ENCODE data around the gene PLEKHM2.

The PLEKHM2 gene

DNA sequence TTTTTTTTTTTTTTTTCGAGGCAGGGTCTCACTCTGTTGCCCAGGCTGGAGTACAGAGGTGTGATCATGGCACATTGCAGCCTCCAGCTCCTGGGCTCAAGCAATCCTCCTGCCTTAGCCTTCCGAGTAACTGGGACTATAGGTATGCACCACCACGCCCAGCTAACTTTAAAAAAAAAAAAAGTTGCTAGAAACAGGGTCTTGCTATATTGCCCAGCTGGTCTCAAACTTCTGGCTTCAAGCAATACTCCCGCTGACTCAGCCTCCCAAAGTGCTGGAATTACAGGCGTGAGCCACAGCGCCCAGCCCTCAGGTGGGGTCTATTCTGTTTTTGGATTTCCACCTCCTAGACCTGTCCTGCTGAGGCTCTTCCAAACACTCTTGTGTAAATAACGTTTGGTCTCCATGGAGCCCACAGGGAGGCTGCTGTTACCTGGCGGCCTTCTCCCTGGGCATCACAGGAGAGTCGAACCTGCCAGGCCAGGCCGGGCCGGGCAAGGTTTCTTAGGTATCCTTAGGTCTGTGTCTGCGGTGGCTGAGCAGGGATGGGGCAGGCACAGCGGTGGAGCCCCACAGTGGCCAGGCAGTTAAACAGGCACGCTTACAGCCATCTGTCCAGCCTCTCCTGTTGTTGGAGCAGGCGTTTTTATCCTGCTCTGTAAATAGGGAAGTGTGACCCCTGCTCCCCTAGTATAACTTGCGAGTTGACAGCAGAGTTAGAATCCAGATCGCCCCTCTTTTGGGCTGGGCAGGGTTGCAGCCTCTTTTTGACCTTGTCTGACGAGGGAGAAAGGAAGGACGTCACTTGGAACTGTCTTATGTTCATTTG is 18.8 kb downstream of the PLEKHM2 start:
- no peaks in the 10 kb centered on the region for H3K9me3 ChIP-seq (ENCODE audit: insufficient read depth, low read length)
- H3K4me3 ChIP-seq (ENCODE audit: insufficient read length, low read depth) = no peak overlapping the region
- TF ChIP-seq ZNF274 (IDR thresholded peaks at IDR 0.05; ENCODE audit: low read depth, low read length) = no peak
- TF ChIP-seq YY1 (IDR thresholded peaks at IDR 0.05; ENCODE audit: insufficient read depth, insufficient read length) = no peak
- no peak for TF ChIP-seq SUZ12 (IDR thresholded peaks at IDR 0.05; ENCODE audit: extremely low read depth, insufficient read depth, insufficient read length)
- H3K36me3 ChIP-seq (ENCODE audit: insufficient read depth, insufficient read length, low read length) = peaks cover 19% of the 10 kb centered on the region
- H3K4me1 ChIP-seq (ENCODE audit: insufficient read depth, insufficient read length) = peaks cover 6% of the 10 kb centered on the region
- DNase-seq (ENCODE audit: low read depth, low spot score) = no peak
- H3K9ac ChIP-seq (ENCODE audit: insufficient read length, low read depth) = no peak overlapping the region
- H3K27me3 ChIP-seq (ENCODE audit: insufficient read depth, insufficient read length) = no peaks in the 10 kb centered on the region

DNA sequence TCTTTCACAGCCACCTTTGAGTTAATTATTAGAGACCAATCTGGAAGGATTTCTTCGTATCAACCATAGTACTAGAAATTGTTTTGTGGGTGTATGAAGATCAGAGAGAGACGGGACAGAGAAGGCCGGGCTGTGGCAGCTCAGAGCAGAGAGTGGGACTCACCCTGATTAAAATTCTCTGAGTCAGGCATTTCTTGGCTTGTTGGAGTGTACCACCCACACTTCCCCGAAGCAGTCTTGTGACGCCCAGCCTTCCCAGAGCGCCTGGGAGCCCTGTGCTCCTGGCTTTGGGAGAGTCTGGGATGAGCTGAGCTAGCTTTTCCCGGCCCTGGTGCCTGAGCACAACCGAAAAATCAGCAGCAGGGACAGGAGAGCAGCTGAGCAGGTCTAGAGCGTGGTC is 19.4 kb downstream of the PLEKHM2 start:
- TF ChIP-seq YY1 (IDR thresholded peaks at IDR 0.05; ENCODE audit: insufficient read depth, insufficient read length) = no peak
- no peak for TF ChIP-seq ZNF274 (IDR thresholded peaks at IDR 0.05; ENCODE audit: low read depth, low read length)
- TF ChIP-seq SUZ12 (IDR thresholded peaks at IDR 0.05; ENCODE audit: extremely low read depth, insufficient read depth, insufficient read length) = no peak
- no peaks in the 10 kb centered on the region for H3K9me3 ChIP-seq (ENCODE audit: insufficient read depth, low read length)
- peaks cover 18% of the 10 kb centered on the region for H3K36me3 ChIP-seq (ENCODE audit: insufficient read depth, insufficient read length, low read length)
- no peaks in the 10 kb centered on the region for H3K27me3 ChIP-seq (ENCODE audit: insufficient read depth, insufficient read length)
- H3K4me3 ChIP-seq (ENCODE audit: insufficient read length, low read depth) = no peak overlapping the region
- peaks cover 6% of the 10 kb centered on the region for H3K4me1 ChIP-seq (ENCODE audit: insufficient read depth, insufficient read length)
- DNase-seq (ENCODE audit: low read depth, low spot score) = no peak
- H3K9ac ChIP-seq (ENCODE audit: insufficient read length, low read depth) = no peak overlapping the region

DNA sequence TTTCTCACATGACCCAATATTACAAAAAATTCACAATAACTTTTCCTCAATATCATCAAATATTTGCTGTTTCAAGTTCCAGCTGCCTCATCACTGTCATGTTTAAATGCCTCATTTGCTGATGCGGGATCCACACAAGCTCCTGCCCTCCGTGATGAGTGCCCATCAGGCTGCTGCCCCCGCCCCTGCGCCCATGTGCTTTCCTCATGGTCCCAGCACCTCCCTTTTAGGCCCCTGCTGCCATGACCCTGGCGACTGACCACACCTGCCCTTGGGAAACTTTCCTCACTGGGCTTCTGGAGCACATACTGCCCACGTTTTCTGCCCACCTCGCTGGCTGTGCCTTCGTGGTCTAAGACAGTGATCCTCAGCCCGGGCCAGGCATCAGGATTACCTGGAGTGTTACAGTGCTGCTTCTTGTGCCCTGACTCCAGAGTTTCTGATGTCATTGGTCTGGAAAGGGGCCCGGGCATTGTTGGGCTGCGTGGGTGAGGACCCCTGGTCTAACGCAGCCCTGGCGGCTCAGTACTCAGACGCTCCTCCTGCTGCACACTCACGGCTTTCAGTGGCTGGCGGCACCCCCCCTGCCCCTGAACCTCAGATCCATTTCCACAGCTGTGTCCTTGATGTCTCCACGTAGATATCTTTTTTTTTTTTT is 20.5 kb downstream of the PLEKHM2 start:
- TF ChIP-seq YY1 (IDR thresholded peaks at IDR 0.05; ENCODE audit: insufficient read depth, insufficient read length) (no peak), ZNF274 (IDR thresholded peaks at IDR 0.05; ENCODE audit: low read depth, low read length) (no peak), SUZ12 (IDR thresholded peaks at IDR 0.05; ENCODE audit: extremely low read depth, insufficient read depth, insufficient read length) (no peak)
- no peak for DNase-seq (ENCODE audit: low read depth, low spot score)
- no peaks in the 10 kb centered on the region for H3K9me3 ChIP-seq (ENCODE audit: insufficient read depth, low read length)
- H3K9ac ChIP-seq (ENCODE audit: insufficient read length, low read depth) = peak overlapping the region; percentile 10
- H3K4me3 ChIP-seq (ENCODE audit: insufficient read length, low read depth) = no peak overlapping the region
- no peaks in the 10 kb centered on the region for H3K27me3 ChIP-seq (ENCODE audit: insufficient read depth, insufficient read length)
- H3K4me1 ChIP-seq (ENCODE audit: insufficient read depth, insufficient read length) = peaks cover 6% of the 10 kb centered on the region
- peaks cover 18% of the 10 kb centered on the region for H3K36me3 ChIP-seq (ENCODE audit: insufficient read depth, insufficient read length, low read length)

DNA sequence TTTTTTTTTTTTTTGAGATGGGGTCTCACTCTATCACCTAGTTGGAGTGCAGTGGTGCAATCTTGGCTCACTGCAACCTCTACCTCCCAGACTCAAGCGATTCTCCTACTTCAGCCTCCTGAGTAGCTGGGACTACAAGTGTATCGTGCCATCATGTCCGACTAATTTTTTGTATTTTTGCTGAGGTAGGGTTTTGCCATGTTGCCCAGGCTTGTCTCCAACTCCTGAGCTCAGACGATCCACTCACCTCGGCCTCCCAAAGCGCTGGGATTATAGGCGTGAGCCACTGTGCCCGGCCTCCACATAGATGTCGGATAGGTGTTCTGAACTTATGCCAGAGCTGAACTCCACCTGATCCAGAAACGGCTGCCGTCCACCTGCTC is 21.1 kb downstream of the PLEKHM2 start:
- Histone ChIP-seq H3K36me3 (ENCODE audit: insufficient read depth, insufficient read length, low read length) (peaks cover 18% of the 10 kb centered on the region), H3K9ac (ENCODE audit: insufficient read length, low read depth) (no peak overlapping the region), H3K4me3 (ENCODE audit: insufficient read length, low read depth) (no peak overlapping the region), H3K4me1 (ENCODE audit: insufficient read depth, insufficient read length) (peaks cover 6% of the 10 kb centered on the region), H3K27me3 (ENCODE audit: insufficient read depth, insufficient read length) (no peaks in the 10 kb centered on the region), H3K9me3 (ENCODE audit: insufficient read depth, low read length) (no peaks in the 10 kb centered on the region)
- DNase-seq (ENCODE audit: low read depth, low spot score) = no peak
- TF ChIP-seq SUZ12 (IDR thresholded peaks at IDR 0.05; ENCODE audit: extremely low read depth, insufficient read depth, insufficient read length) (no peak), YY1 (IDR thresholded peaks at IDR 0.05; ENCODE audit: insufficient read depth, insufficient read length) (no peak), ZNF274 (IDR thresholded peaks at IDR 0.05; ENCODE audit: low read depth, low read length) (no peak)

DNA sequence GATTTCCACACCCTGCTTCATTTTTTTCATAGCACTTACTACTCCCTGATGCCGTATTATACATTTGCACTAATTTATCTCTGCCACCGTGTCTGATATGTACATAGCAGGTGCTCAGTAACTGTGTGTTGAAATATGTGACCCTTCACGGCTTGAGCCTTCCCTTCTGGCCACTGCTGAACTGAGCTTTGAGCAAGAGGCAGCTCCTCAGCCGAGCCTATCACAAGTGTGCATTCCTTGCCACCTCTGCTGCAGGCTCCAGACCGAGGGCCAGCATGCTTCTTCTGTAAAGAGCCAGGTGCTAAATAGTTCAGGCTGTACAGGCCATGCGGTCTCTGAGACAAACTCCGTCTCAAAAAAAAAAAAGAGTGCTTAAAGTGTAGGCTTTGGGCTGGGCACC is 22.6 kb downstream of the PLEKHM2 start:
- Histone ChIP-seq H3K4me1 (ENCODE audit: insufficient read depth, insufficient read length) (peaks cover 5% of the 10 kb centered on the region), H3K4me3 (ENCODE audit: insufficient read length, low read depth) (no peak overlapping the region), H3K36me3 (ENCODE audit: insufficient read depth, insufficient read length, low read length) (peaks cover 18% of the 10 kb centered on the region), H3K9ac (ENCODE audit: insufficient read length, low read depth) (no peak overlapping the region), H3K9me3 (ENCODE audit: insufficient read depth, low read length) (no peaks in the 10 kb centered on the region), H3K27me3 (ENCODE audit: insufficient read depth, insufficient read length) (no peaks in the 10 kb centered on the region)
- TF ChIP-seq SUZ12 (IDR thresholded peaks at IDR 0.05; ENCODE audit: extremely low read depth, insufficient read depth, insufficient read length) = no peak
- no peak for TF ChIP-seq ZNF274 (IDR thresholded peaks at IDR 0.05; ENCODE audit: low read depth, low read length)
- no peak for TF ChIP-seq YY1 (IDR thresholded peaks at IDR 0.05; ENCODE audit: insufficient read depth, insufficient read length)
- no peak for DNase-seq (ENCODE audit: low read depth, low spot score)

DNA sequence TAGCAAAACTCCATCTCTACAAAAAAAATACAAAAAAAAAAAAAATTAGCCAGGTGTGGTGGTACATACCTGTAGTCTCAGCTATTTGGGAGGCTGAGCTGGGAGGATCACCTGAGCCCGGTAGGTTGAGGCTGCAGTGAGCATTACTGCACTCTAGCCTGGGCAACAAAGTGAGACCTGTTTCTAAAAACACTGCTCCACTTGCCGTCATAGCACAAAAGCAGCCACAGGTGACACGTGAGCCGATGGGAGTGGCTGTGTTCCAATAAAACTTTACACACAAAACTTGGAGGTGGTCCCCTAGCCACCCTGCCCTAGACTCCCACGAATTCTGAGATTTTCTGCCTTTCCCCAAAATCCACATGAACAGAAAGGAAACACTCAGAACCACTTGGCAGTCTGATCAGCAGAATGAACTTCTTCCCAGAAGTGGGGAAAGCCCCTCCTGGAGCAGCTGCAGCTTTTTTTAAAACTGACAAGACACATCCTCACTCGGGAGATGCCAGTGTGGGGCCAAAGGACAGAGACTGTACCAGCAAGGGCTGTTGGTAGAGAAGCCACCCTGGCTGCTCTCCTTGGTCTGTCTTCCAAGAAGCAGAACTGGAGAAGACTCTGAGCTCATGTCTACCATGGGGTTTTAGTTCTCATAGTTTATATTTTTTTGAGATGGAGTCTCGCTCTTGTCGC is 23.3 kb downstream of the PLEKHM2 start:
- no peak for DNase-seq (ENCODE audit: low read depth, low spot score)
- H3K27me3 ChIP-seq (ENCODE audit: insufficient read depth, insufficient read length) = no peaks in the 10 kb centered on the region
- H3K9me3 ChIP-seq (ENCODE audit: insufficient read depth, low read length) = no peaks in the 10 kb centered on the region
- TF ChIP-seq SUZ12 (IDR thresholded peaks at IDR 0.05; ENCODE audit: extremely low read depth, insufficient read depth, insufficient read length) = no peak
- H3K4me3 ChIP-seq (ENCODE audit: insufficient read length, low read depth) = no peak overlapping the region
- H3K4me1 ChIP-seq (ENCODE audit: insufficient read depth, insufficient read length) = no peaks in the 10 kb centered on the region
- no peak overlapping the region for H3K9ac ChIP-seq (ENCODE audit: insufficient read length, low read depth)
- peaks cover 13% of the 10 kb centered on the region for H3K36me3 ChIP-seq (ENCODE audit: insufficient read depth, insufficient read length, low read length)
